Measurements from ENCODE around the gene ME3. TPM values are rescaled to one million over a fixed set of nuclear protein-coding genes. Genes with fewer than 3 reads are reported as not detected.

Gene ME3
- total RNA-seq, 2 experiments from 2014 or later = not detected

- Histone ChIP-seq H3K79me2 (ENCODE audit: insufficient read depth, low read depth, low read length) (no peaks in the 10 kb centered on the region), H3K4me3 (ENCODE audit: low read depth, low read length, poor library complexity, severe bottlenecking) (no peak overlapping the region), H3K9me2 (ENCODE audit: insufficient read depth, low read length) (no peaks in the 10 kb centered on the region), H3K4me1 (ENCODE audit: insufficient read depth, low read length, poor library complexity, severe bottlenecking) (no peaks in the 10 kb centered on the region), H3K27ac (ENCODE audit: low read depth, low read length, poor library complexity, severe bottlenecking) (no peak overlapping the region), H2AFZ (ENCODE audit: low read length) (no peak overlapping the region), H3K4me2 (ENCODE audit: low read length) (no peak overlapping the region), H4K20me1 (ENCODE audit: insufficient read depth, low read length) (no peaks in the 10 kb centered on the region), H3K36me3 (ENCODE audit: insufficient read depth, low read length) (no peaks in the 10 kb centered on the region), H3K9me3 (ENCODE audit: low read length) (no peaks in the 10 kb centered on the region)
- intact Hi-C loops (cut with micrococcal nuclease; ENCODE audit: unreplicated experiment) = no loop called here
- CTCF ChIA-PET (ENCODE audit: unreplicated experiment) = no interaction called here
- POLR2A ChIA-PET = no interaction called here
- no TSS peak for BruUV-seq (replicated peaks)
- TF ChIP-seq EZH2phosphoT487 (IDR thresholded peaks at IDR 0.05; ENCODE audit: borderline replicate concordance, low read depth, low read length) (no peak), CTCF (conservative IDR thresholded peaks at IDR 0.05; ENCODE audit: low read length) (no peak)
- no peak for DNase-seq (ENCODE audit: low spot score)
Observed at GRCh38 chr11:86669424-86669823, 3.0 kb downstream of the ME3 start.

GRCh38 chr11:86668929-86669328 lies 3.5 kb downstream of the ME3 start:
- no peaks in the 10 kb centered on the region for H3K9me3 ChIP-seq (ENCODE audit: low read length)
- no peaks in the 10 kb centered on the region for H3K36me3 ChIP-seq (ENCODE audit: insufficient read depth, low read length)
- intact Hi-C loops (cut with micrococcal nuclease; ENCODE audit: unreplicated experiment) = no loop called here
- no peak overlapping the region for H3K27ac ChIP-seq (ENCODE audit: low read depth, low read length, poor library complexity, severe bottlenecking)
- no peaks in the 10 kb centered on the region for H3K79me2 ChIP-seq (ENCODE audit: insufficient read depth, low read depth, low read length)
- no TSS peak for BruUV-seq (replicated peaks)
- ChIA-PET POLR2A (no interaction called here), CTCF (ENCODE audit: unreplicated experiment) (no interaction called here)
- no peaks in the 10 kb centered on the region for H3K4me1 ChIP-seq (ENCODE audit: insufficient read depth, low read length, poor library complexity, severe bottlenecking)
- H3K4me2 ChIP-seq (ENCODE audit: low read length) = no peak overlapping the region
- TF ChIP-seq CTCF (conservative IDR thresholded peaks at IDR 0.05; ENCODE audit: low read length) = no peak
- no peak for TF ChIP-seq EZH2phosphoT487 (IDR thresholded peaks at IDR 0.05; ENCODE audit: borderline replicate concordance, low read depth, low read length)
- no peak overlapping the region for H3K4me3 ChIP-seq (ENCODE audit: low read depth, low read length, poor library complexity, severe bottlenecking)
- no peaks in the 10 kb centered on the region for H4K20me1 ChIP-seq (ENCODE audit: insufficient read depth, low read length)
- DNase-seq (ENCODE audit: low spot score) = no peak
- no peak overlapping the region for H2AFZ ChIP-seq (ENCODE audit: low read length)
- H3K9me2 ChIP-seq (ENCODE audit: insufficient read depth, low read length) = no peaks in the 10 kb centered on the region

GRCh38 chr11:86666193-86666592 lies 6.2 kb downstream of the ME3 start:
- Histone ChIP-seq H2AFZ (ENCODE audit: low read length) (no peak overlapping the region), H3K4me1 (ENCODE audit: insufficient read depth, low read length, poor library complexity, severe bottlenecking) (no peaks in the 10 kb centered on the region), H3K9me3 (ENCODE audit: low read length) (no peaks in the 10 kb centered on the region), H3K4me2 (ENCODE audit: low read length) (no peak overlapping the region), H3K79me2 (ENCODE audit: insufficient read depth, low read depth, low read length) (no peaks in the 10 kb centered on the region), H3K4me3 (ENCODE audit: low read depth, low read length, poor library complexity, severe bottlenecking) (no peak overlapping the region), H3K9me2 (ENCODE audit: insufficient read depth, low read length) (no peaks in the 10 kb centered on the region), H4K20me1 (ENCODE audit: insufficient read depth, low read length) (no peaks in the 10 kb centered on the region), H3K36me3 (ENCODE audit: insufficient read depth, low read length) (no peaks in the 10 kb centered on the region), H3K27ac (ENCODE audit: low read depth, low read length, poor library complexity, severe bottlenecking) (no peak overlapping the region)
- ChIA-PET POLR2A (interaction anchor here (0.7 kb wide), 1 partner anchor 119 kb away, joined by 3 read pairs; no protein-coding TSS in a partner anchor), CTCF (ENCODE audit: unreplicated experiment) (no interaction called here)
- no TSS peak for BruUV-seq (replicated peaks)
- intact Hi-C loops (cut with micrococcal nuclease; ENCODE audit: unreplicated experiment) = no loop called here
- DNase-seq (ENCODE audit: low spot score) = no peak
- no peak for TF ChIP-seq EZH2phosphoT487 (IDR thresholded peaks at IDR 0.05; ENCODE audit: borderline replicate concordance, low read depth, low read length)
- TF ChIP-seq CTCF (conservative IDR thresholded peaks at IDR 0.05; ENCODE audit: low read length) = no peak
